Neural cell (in vitro differentiated cells): ENCODE results near the gene CPA1. TPM values are rescaled to one million over a fixed set of nuclear protein-coding genes. Genes with fewer than 3 reads are reported as not detected.
A peak's percentile ranks its signal among the peaks of the same experiment; 100 is the strongest.

Experiments
- H2AFZ ChIP-seq: fragments of 200-600, 300-800 bp; sonication (generic), shearing (Covaris generic); 2 replicates; pipeline ENCODE4 v1.6.0; 2014; ENCODE audit warnings: low read depth, mild to moderate bottlenecking, antibody characterized with exemption, low read length, moderate library complexity
- H3F3A ChIP-seq: fragments of 200-600 bp; shearing (Covaris generic); 2 replicates; pipeline ENCODE4 v1.6.1; 2016; ENCODE audit warnings: mild to moderate bottlenecking, moderate library complexity, mixed read lengths, antibody characterized with exemption, low read length; ENCODE audit not compliant: insufficient read depth, poor library complexity, severe bottlenecking
- H3K27ac ChIP-seq: fragments of 200-600, 300-800 bp; sonication (generic), shearing (Covaris generic); 2 replicates; pipeline ENCODE4 v1.5.1; 2014; ENCODE audit warnings: mild to moderate bottlenecking, low read length, moderate library complexity
- H3K27me3 ChIP-seq: fragments of 300-800, 200-600 bp; sonication (generic), shearing (Covaris generic); 2 replicates; pipeline ENCODE4 v1.6.0; 2014; ENCODE audit warnings: mild to moderate bottlenecking, low read depth, low read length, moderate library complexity; ENCODE audit not compliant: insufficient read depth
- H3K36me3 ChIP-seq: fragments of 300-800, 200-600 bp; sonication (generic), shearing (Covaris generic); 2 replicates; pipeline ENCODE4 v1.5.1; 2014; ENCODE audit warnings: mild to moderate bottlenecking, antibody characterized with exemption, low read length, moderate library complexity; ENCODE audit not compliant: insufficient read depth
- H3K4me2 ChIP-seq: fragments of 300-800, 200-600 bp; sonication (generic), shearing (Covaris generic); 2 replicates; pipeline ENCODE4 v1.6.0; 2014; ENCODE audit warnings: mild to moderate bottlenecking, low read length
- H3K4me3 ChIP-seq: fragments of 300-800, 200-600 bp; sonication (generic), shearing (Covaris generic); 2 replicates; pipeline ENCODE4 v1.5.1; 2014; ENCODE audit warnings: mild to moderate bottlenecking, low read length, moderate library complexity
- H3K79me2 ChIP-seq: fragments of 200-600 bp; shearing (Covaris generic); replicated peaks from 2 replicates; pipeline ENCODE4 v1.6.0; 2014; ENCODE audit warnings: mild to moderate bottlenecking, low read length, moderate library complexity; ENCODE audit not compliant: insufficient read depth
- H3K9ac ChIP-seq: fragments of 300-800, 200-600 bp; sonication (generic), shearing (Covaris generic); 2 replicates; pipeline ENCODE4 v1.6.1; 2016; ENCODE audit warnings: mild to moderate bottlenecking, low read length, mixed read lengths
- H3K9me2 ChIP-seq: fragments of 200-600 bp; shearing (Covaris generic); 2 replicates; pipeline ENCODE4 v1.6.1; 2016; ENCODE audit warnings: mild to moderate bottlenecking, low read length, mixed read lengths; ENCODE audit not compliant: insufficient read depth
- H3K9me3 ChIP-seq: fragments of 200-600, 300-800 bp; sonication (generic), shearing (Covaris generic); 2 replicates; pipeline ENCODE4 v1.6.1; 2016; ENCODE audit warnings: mild to moderate bottlenecking, mixed run types, low read length, moderate library complexity, mixed read lengths
- H4K20me1 ChIP-seq: fragments of 200-600 bp; shearing (Covaris generic); 2 replicates; pipeline ENCODE4 v1.6.1; 2016; ENCODE audit warnings: mild to moderate bottlenecking, mixed run types; ENCODE audit not compliant: insufficient read depth
- CTCF ChIP-seq: fragments of 450-650 bp; IDR thresholded peaks from 2 replicates; pipeline ENCODE4 v1.5.1; 2014; ENCODE audit warnings: antibody characterized with exemption, mild to moderate bottlenecking, moderate library complexity; ENCODE audit not compliant: poor library complexity, severe bottlenecking
- EP300 ChIP-seq: fragments of 450-650 bp; conservative IDR thresholded peaks from 2 replicates; pipeline ENCODE4 v1.6.1; 2014; ENCODE audit warnings: antibody characterized with exemption, mild to moderate bottlenecking, moderate library complexity; ENCODE audit not compliant: poor library complexity, severe bottlenecking
- EZH2 ChIP-seq: fragments of 200-600, 300-800 bp; shearing (Covaris generic), sonication (generic); IDR thresholded peaks from 2 replicates; pipeline ENCODE4 v1.6.1; 2014; ENCODE audit warnings: antibody characterized with exemption, low read length, borderline replicate concordance, mild to moderate bottlenecking; ENCODE audit not compliant: insufficient read depth, poor library complexity, severe bottlenecking
- MXI1 ChIP-seq: fragments of 450-650 bp; conservative IDR thresholded peaks from 2 replicates; pipeline ENCODE4 v1.6.1; 2014; ENCODE audit warnings: antibody characterized with exemption, mild to moderate bottlenecking; ENCODE audit not compliant: poor library complexity, severe bottlenecking
- POLR2AphosphoS5 ChIP-seq: IDR thresholded peaks from 2 replicates; pipeline ENCODE4 v1.6.1; 2012
- RAD21 ChIP-seq: fragments of 450-650 bp; conservative IDR thresholded peaks from 2 replicates; pipeline ENCODE4 v1.6.1; 2014; ENCODE audit warnings: antibody characterized with exemption, mild to moderate bottlenecking, moderate library complexity
- REST ChIP-seq: IDR thresholded peaks from 2 replicates; pipeline ENCODE4 v1.6.1; 2012; ENCODE audit warnings: borderline replicate concordance
- SMC3 ChIP-seq: fragments of 450-650 bp; conservative IDR thresholded peaks from 2 replicates; pipeline ENCODE4 v1.6.1; 2014; ENCODE audit warnings: antibody characterized with exemption, mild to moderate bottlenecking, moderate library complexity; ENCODE audit not compliant: poor library complexity
- TAF1 ChIP-seq: IDR thresholded peaks from 2 replicates; pipeline ENCODE4 v1.6.1; 2012; ENCODE audit warnings: low read depth
- polyA plus RNA-seq: library from polyadenylated mRNA; depleted of rRNA; stranded (reverse); fragments of >200 nt; gene quantifications from 2 replicates; pipeline ENCODE4 v1.2.3, GENCODE V29; 2014

CPA1 gene
- polyA plus RNA-seq, 1 donor from 2014 or later: not detected

- Histone ChIP-seq H3K9me3 (no peaks in the 10 kb centered on the region), H3K4me2 (no peak overlapping the region), H3K79me2 (no peaks in the 10 kb centered on the region), H3K36me3 (peaks cover 9% of the 10 kb centered on the region), H3F3A (no peaks in the 10 kb centered on the region), H3K4me3 (peak overlapping the region; percentile 36), H3K9ac (peak overlapping the region; percentile 30), H3K27me3 (no peaks in the 10 kb centered on the region), H2AFZ (no peak overlapping the region), H4K20me1 (no peaks in the 10 kb centered on the region), H3K27ac (peak overlapping the region; percentile 72), H3K9me2 (no peaks in the 10 kb centered on the region)
- TF ChIP-seq CTCF (no peak), RAD21 (peak; percentile 17)
Measured at GRCh38 chr7:130397051-130397757, 16.9 kb downstream of the CPA1 start.

GRCh38 chr7:130397758-130398073 is 17.4 kb downstream of the CPA1 start:
- Histone ChIP-seq H3K4me2 (no peak overlapping the region), H3K9ac (peak overlapping the region; percentile 30), H3K4me3 (peak overlapping the region; percentile 36), H2AFZ (no peak overlapping the region), H3K79me2 (no peaks in the 10 kb centered on the region), H3K27ac (peak overlapping the region; percentile 72), H3K9me2 (no peaks in the 10 kb centered on the region), H3K27me3 (no peaks in the 10 kb centered on the region), H3K9me3 (no peaks in the 10 kb centered on the region), H3F3A (no peaks in the 10 kb centered on the region), H3K36me3 (peaks cover 13% of the 10 kb centered on the region), H4K20me1 (no peaks in the 10 kb centered on the region)
- no peak for TF ChIP-seq RAD21
- TF ChIP-seq SMC3: no peak
- no peak for TF ChIP-seq POLR2AphosphoS5
- TF ChIP-seq CTCF: no peak
- no peak for TF ChIP-seq EP300
- no peak for TF ChIP-seq EZH2
- no peak for TF ChIP-seq TAF1
- no peak for TF ChIP-seq MXI1
- TF ChIP-seq REST: no peak
